Gastrocnemius medialis (tissue), 4 donors: ENCODE data around the gene OR10H1. TPM values are rescaled to one million over a fixed set of nuclear protein-coding genes. Genes with fewer than 3 reads are reported as not detected.
"Not testable (repeated sequence)": the region's sequence is repeated elsewhere in the genome, so short reads cannot be mapped to it uniquely, and the experiment has no call there.

Source experiments
- ATAC-seq, 2 donors: fragments of 150-250 bp; one replicate each; pipeline ENCODE4 v1.9.1; 2016
- DNase-seq, 2 donors: peaks; one replicate each; pipeline ENCODE4 v3.0.0-alpha.2; 2019
- H3K27ac ChIP-seq, 4 donors: fragments of 200-600 bp; sonication (generic); 1 replicate in 1 of 4; 2 replicates in 3 of 4; pipeline ENCODE4 v1.5.1; 2016 to 2018; ENCODE audit warnings: mild to moderate bottlenecking in 2 of 4, moderate library complexity in 1 of 4
- H3K27me3 ChIP-seq, 3 donors: fragments of 200-600 bp; sonication (generic) in 2 of 3; 1 replicate in 1 of 3; 2 replicates in 2 of 3; pipeline versions ENCODE4 v1.5.1 to v1.6.0; 2016 to 2019; ENCODE audit warnings: mild to moderate bottlenecking in 1 of 3, moderate library complexity in 1 of 3
- H3K36me3 ChIP-seq, 2 donors: fragments of 200-600 bp; sonication (generic) in 1 of 2; one replicate each; pipeline ENCODE4 v1.5.1; 2017 to 2018
- H3K4me1 ChIP-seq, 2 donors: fragments of 200-600 bp; sonication (generic) in 1 of 2; one replicate each; pipeline ENCODE4 v1.5.1; 2016 to 2017; ENCODE audit warnings: mild to moderate bottlenecking in 2 of 2
- H3K4me3 ChIP-seq, 4 donors: fragments of 200-600 bp; sonication (generic) in 3 of 4; 1 replicate in 1 of 4; 2 replicates in 3 of 4; pipeline ENCODE4 v1.5.1; 2016 to 2019; ENCODE audit warnings: mild to moderate bottlenecking in 2 of 4
- H3K9me3 ChIP-seq, 3 donors: fragments of 200-600 bp; sonication (generic) in 2 of 3; 1 replicate in 1 of 3; 2 replicates in 2 of 3; pipeline ENCODE4 v1.5.1; 2016 to 2019
- CTCF ChIP-seq, 5 experiments: fragments of 450-650 bp in 3 of 5; fragments of 200-600 bp in 2 of 5; sonication (generic) in 2 of 5; IDR thresholded peaks in 4 of 5; conservative IDR thresholded peaks in 1 of 5; 1 replicate in 4 of 5; 2 replicates in 1 of 5; pipeline ENCODE4 v1.5.1; 2016 to 2019; ENCODE audit warnings: antibody characterized with exemption in 5 of 5, mild to moderate bottlenecking in 3 of 5, moderate library complexity in 3 of 5
- POLR2A ChIP-seq, 2 donors: fragments of 450-650 bp; IDR thresholded peaks; one replicate each; pipeline ENCODE4 v1.6.1; 2017; ENCODE audit warnings: antibody characterized with exemption in 2 of 2, mild to moderate bottlenecking in 2 of 2, moderate library complexity in 2 of 2
- in situ Hi-C, 4 donors: fragments of 200-750 bp; cut with MboI; loops; one replicate each; pipeline versions ENCODE4 v1.15.0 to v1.8.0; 2017; ENCODE audit warnings: low sequenced_read_pairs in 4 of 4
- intact Hi-C: fragments of 100-400 bp; cut with DNase I; formaldehyde crosslinking; loops from one replicate; pipeline ENCODE4 v1.15.1; 2023; ENCODE audit warnings: low total_unique reads
- total RNA-seq, 4 donors: library from RNA; depleted of rRNA; stranded (reverse); fragments of >200 nt; gene quantifications; one replicate each; pipeline versions ENCODE4 v1.1.0 to v1.2.3, GENCODE V29; 2016

Gene OR10H1
- total RNA-seq, 4 donors from 2014 or later = not detected

DNA sequence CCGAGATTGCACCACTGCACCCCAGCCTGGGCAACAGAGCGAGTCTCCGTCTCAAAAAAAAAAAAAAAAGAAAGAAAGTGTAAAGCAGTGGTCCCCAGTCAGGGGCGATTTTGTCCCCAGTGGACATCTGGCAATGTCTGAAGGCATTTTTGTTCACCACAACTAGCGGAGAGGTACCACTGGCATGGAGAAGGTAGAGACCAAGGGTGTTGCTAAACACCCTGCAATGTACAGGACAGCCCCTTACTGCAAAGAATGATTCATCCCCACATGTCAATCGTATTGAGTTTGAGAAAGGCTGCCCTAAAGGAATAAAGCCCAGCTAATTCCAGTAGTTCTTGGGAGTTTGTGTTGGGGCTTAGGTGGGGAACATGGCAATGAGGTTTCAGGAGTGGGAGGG is 43.7 kb upstream of the OR10H1 start:
- H3K4me3 ChIP-seq = no peak overlapping the region
- intact Hi-C loops = no loop called here
- no peaks in the 10 kb centered on the region for H3K4me1 ChIP-seq
- H3K9me3 ChIP-seq = no peaks in the 10 kb centered on the region
- H3K27ac ChIP-seq = no peak overlapping the region
- no peaks in the 10 kb centered on the region for H3K27me3 ChIP-seq
- no peak for TF ChIP-seq CTCF (IDR thresholded peaks at IDR 0.05 in 4 of 5, conservative IDR thresholded peaks at IDR 0.05 in 1 of 5)
- TF ChIP-seq POLR2A (IDR thresholded peaks at IDR 0.05) = no peak
- DNase-seq = no peak
- in situ Hi-C loops = no loop called here
- H3K36me3 ChIP-seq = no peaks in the 10 kb centered on the region
- no peak for ATAC-seq

DNA sequence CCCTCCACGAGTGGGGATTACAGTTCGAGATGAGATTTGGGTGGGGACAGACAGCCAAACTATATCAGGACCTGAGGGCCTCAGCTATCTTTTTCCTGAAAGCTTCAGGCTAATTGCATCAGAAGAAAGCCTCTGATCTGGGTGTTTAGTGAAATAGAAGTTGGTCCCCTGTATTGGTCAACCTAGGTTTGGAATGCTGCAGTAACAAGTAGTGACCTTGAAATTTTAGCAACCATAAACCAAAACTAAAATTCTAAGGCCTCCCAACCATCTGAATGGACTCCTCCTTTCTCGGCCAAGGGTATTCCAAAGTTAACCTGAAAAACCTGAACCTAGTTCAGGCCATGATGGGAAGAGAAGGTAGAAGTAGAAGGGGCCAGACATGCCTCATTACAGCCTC is 34.9 kb upstream of the OR10H1 start:
- TF ChIP-seq POLR2A (IDR thresholded peaks at IDR 0.05) = no peak
- no peak for TF ChIP-seq CTCF (IDR thresholded peaks at IDR 0.05 in 4 of 5, conservative IDR thresholded peaks at IDR 0.05 in 1 of 5)
- H3K36me3 ChIP-seq = no peaks in the 10 kb centered on the region
- intact Hi-C loops (no loop called here), in situ Hi-C loops (no loop called here)
- DNase-seq (no peak), ATAC-seq (no peak)
- no peak overlapping the region for H3K27ac ChIP-seq
- no peaks in the 10 kb centered on the region for H3K4me1 ChIP-seq
- no peaks in the 10 kb centered on the region for H3K9me3 ChIP-seq
- H3K4me3 ChIP-seq = no peak overlapping the region
- no peaks in the 10 kb centered on the region for H3K27me3 ChIP-seq

GRCh38 chr19:15846923-15847322 is 31.5 kb upstream of the OR10H1 start:
- Histone ChIP-seq H3K36me3 (no peaks in the 10 kb centered on the region), H3K4me1 (no peaks in the 10 kb centered on the region), H3K27me3 (no peaks in the 10 kb centered on the region), H3K9me3 (no peaks in the 10 kb centered on the region), H3K4me3 (no peak overlapping the region), H3K27ac (no peak overlapping the region)
- no peak for DNase-seq
- ATAC-seq = no peak
- TF ChIP-seq CTCF (IDR thresholded peaks at IDR 0.05 in 4 of 5, conservative IDR thresholded peaks at IDR 0.05 in 1 of 5) (no peak), POLR2A (IDR thresholded peaks at IDR 0.05) (no peak)
- intact Hi-C loops (no loop called here), in situ Hi-C loops (no loop called here)

GRCh38 chr19:15843894-15844222 is 28.4 kb upstream of the OR10H1 start:
- intact Hi-C loops, in situ Hi-C loops, H3K27me3 ChIP-seq, H3K4me1 ChIP-seq, ATAC-seq, H3K4me3 ChIP-seq, H3K9me3 ChIP-seq, H3K27ac ChIP-seq, H3K36me3 ChIP-seq, DNase-seq: not testable (repeated sequence)

DNA sequence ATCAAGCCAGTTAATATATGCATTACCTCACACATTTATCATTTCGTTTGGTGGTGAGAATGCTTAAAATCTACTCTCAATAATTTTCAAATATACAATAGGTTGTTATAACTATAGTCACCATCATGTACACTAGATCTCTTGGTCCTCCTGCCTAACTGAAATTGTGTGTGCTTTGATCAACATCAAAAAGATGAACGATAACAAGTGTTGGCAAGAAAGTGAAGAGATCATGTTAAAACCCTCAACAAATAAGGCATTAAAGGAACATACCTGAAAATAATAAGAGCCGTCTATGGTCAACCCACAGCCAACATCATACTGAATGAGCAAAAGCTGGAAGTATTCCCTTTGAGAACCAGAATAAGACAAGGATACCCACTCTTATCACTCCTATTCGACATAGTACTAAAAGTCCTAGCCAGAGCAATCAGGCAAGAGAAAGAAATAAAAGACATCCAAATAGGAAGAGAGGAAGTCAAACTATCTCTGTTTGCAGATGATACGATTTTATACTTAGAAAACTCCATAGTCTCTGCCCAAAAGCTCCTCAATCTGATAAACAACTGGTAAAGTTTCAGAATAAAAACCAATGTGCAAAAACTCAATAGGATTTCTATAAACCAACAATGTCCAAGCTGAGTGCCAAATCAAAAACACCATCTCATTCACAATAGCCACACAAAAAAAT is 27.9 kb upstream of the OR10H1 start:
- ATAC-seq = no peak
- no peaks in the 10 kb centered on the region for H3K36me3 ChIP-seq
- no peaks in the 10 kb centered on the region for H3K9me3 ChIP-seq
- intact Hi-C loops (no loop called here), in situ Hi-C loops (no loop called here)
- no peak overlapping the region for H3K4me3 ChIP-seq
- H3K27ac ChIP-seq = no peak overlapping the region
- DNase-seq = no peak
- no peaks in the 10 kb centered on the region for H3K4me1 ChIP-seq
- TF ChIP-seq POLR2A (IDR thresholded peaks at IDR 0.05) (no peak), CTCF (IDR thresholded peaks at IDR 0.05 in 4 of 5, conservative IDR thresholded peaks at IDR 0.05 in 1 of 5) (no peak)
- no peaks in the 10 kb centered on the region for H3K27me3 ChIP-seq
